Measurements from ENCODE around the gene DUSP6. TPM values are rescaled to one million over a fixed set of nuclear protein-coding genes. Genes with fewer than 3 reads are reported as not detected.

Gene DUSP6
- total RNA-seq, 1 donor from 2014 or later = 80.1 TPM

GRCh38 chr12:89299931-89300330 lies 52.4 kb downstream of the DUSP6 start:
- Mint-ChIP-seq H3K36me3 (ENCODE audit: insufficient read depth) (no peaks in the 10 kb centered on the region), H3K9me3 (ENCODE audit: low read depth) (peaks cover 13% of the 10 kb centered on the region), H3K4me3 (ENCODE audit: low read depth) (no peak overlapping the region), H3K27me3 (no peaks in the 10 kb centered on the region), H3K4me1 (ENCODE audit: low read depth) (no peaks in the 10 kb centered on the region), H3K27ac (no peak overlapping the region)
- no peak for TF ChIP-seq CTCF (IDR thresholded peaks at IDR 0.05; ENCODE audit: unreplicated experiment)
- no peak for DNase-seq (ENCODE audit: low spot score, unreplicated experiment)

GRCh38 chr12:89299417-89299816 lies 52.9 kb downstream of the DUSP6 start:
- no peak overlapping the region for H3K27ac Mint-ChIP-seq
- H3K27me3 Mint-ChIP-seq = no peaks in the 10 kb centered on the region
- H3K9me3 Mint-ChIP-seq (ENCODE audit: low read depth) = peaks cover 15% of the 10 kb centered on the region
- no peak for TF ChIP-seq CTCF (IDR thresholded peaks at IDR 0.05; ENCODE audit: unreplicated experiment)
- H3K4me1 Mint-ChIP-seq (ENCODE audit: low read depth) = no peaks in the 10 kb centered on the region
- H3K4me3 Mint-ChIP-seq (ENCODE audit: low read depth) = no peak overlapping the region
- H3K36me3 Mint-ChIP-seq (ENCODE audit: insufficient read depth) = no peaks in the 10 kb centered on the region
- no peak for DNase-seq (ENCODE audit: low spot score, unreplicated experiment)

Other genes with a start within 250 kb of the DUSP6 start
- 25.7 and 27.9 TPM in 2 replicates for gene GALNT4, start 172.3 kb upstream of the DUSP6 start, total RNA-seq
- gene POC1B, start 173.5 kb upstream of the DUSP6 start, total RNA-seq = 32.0 and 34.4 TPM in 2 replicates

Data from progenitor cell of endocrine pancreas (in vitro differentiated cells).